C1 segment of cervical spinal cord (tissue), 14 donors: Measurements from ENCODE around the gene HIVEP1.

Source experiments
- DNase-seq, 14 donors: peaks; one replicate each; lab custom pipeline; 2025; lab: John Stamatoyannopoulos, UW

Gene HIVEP1

GRCh38 chr6:12115492-12115891 is 103.4 kb downstream of the HIVEP1 start:
- no peak for DNase-seq

GRCh38 chr6:12116264-12116800 is 104.2 kb downstream of the HIVEP1 start:
- no peak for DNase-seq

GRCh38 chr6:12116978-12117377 is 104.9 kb downstream of the HIVEP1 start:
- DNase-seq = no peak

GRCh38 chr6:12118607-12119006 is 106.5 kb downstream of the HIVEP1 start:
- DNase-seq = no peak

GRCh38 chr6:12119085-12119588 is 107.0 kb downstream of the HIVEP1 start:
- DNase-seq = no peak

GRCh38 chr6:12125396-12125795 is 113.3 kb downstream of the HIVEP1 start:
- DNase-seq = no peak

GRCh38 chr6:12126051-12126450 is 113.9 kb downstream of the HIVEP1 start:
- DNase-seq = no peak

GRCh38 chr6:12129523-12129922 is 117.4 kb downstream of the HIVEP1 start:
- DNase-seq = no peak

GRCh38 chr6:12132351-12133222 is 120.5 kb downstream of the HIVEP1 start:
- DNase-seq = no peak

GRCh38 chr6:12134581-12134980 is 122.5 kb downstream of the HIVEP1 start:
- DNase-seq = no peak

GRCh38 chr6:12134991-12135390 is 122.9 kb downstream of the HIVEP1 start:
- no peak for DNase-seq

GRCh38 chr6:12136905-12137304 is 124.8 kb downstream of the HIVEP1 start:
- no peak for DNase-seq

GRCh38 chr6:12137480-12137879 is 125.4 kb downstream of the HIVEP1 start:
- DNase-seq = peak in 1 of 14 donors; percentile 10

GRCh38 chr6:12138381-12138780 is 126.3 kb downstream of the HIVEP1 start:
- no peak for DNase-seq

GRCh38 chr6:12138936-12139335 is 126.8 kb downstream of the HIVEP1 start:
- no peak for DNase-seq

- no peak for DNase-seq
Measured at GRCh38 chr6:12147557-12148316, 135.6 kb downstream of the HIVEP1 start.

GRCh38 chr6:12148317-12148801 is 136.2 kb downstream of the HIVEP1 start:
- DNase-seq = no peak

GRCh38 chr6:12148841-12149240 is 136.7 kb downstream of the HIVEP1 start:
- DNase-seq = no peak

- DNase-seq = peak in 1 of 14 donors; percentile 47
Measured at GRCh38 chr6:12149944-12150510, 137.9 kb downstream of the HIVEP1 start.

GRCh38 chr6:12150812-12151432 is 138.8 kb downstream of the HIVEP1 start:
- DNase-seq = peak in 3 of 14 donors; percentile 24 to 52 (median 35)

- no peak for DNase-seq
Measured at GRCh38 chr6:12151433-12151820, 139.3 kb downstream of the HIVEP1 start.
